ENCODE data around the gene ELFN1.

The ELFN1 gene

GRCh38 chr7:1794888-1795542 is 124.9 kb downstream of the ELFN1 start:
- no peak for DNase-seq (ENCODE audit: low read depth)
